ENCODE data around the gene AGMO.
A peak's percentile ranks its signal among the peaks of the same experiment; 100 is the strongest.

AGMO gene

GRCh38 chr7:15334536-15335263 lies 227.1 kb downstream of the AGMO start:
- no peak overlapping the region for H4K8ac ChIP-seq (ENCODE audit: low read depth, low read length)
- no peak overlapping the region for H3K23ac ChIP-seq (ENCODE audit: low read depth, low read length, poor library complexity)
- no peak overlapping the region for H3K14ac ChIP-seq (ENCODE audit: low read length)
- H3K4ac ChIP-seq (ENCODE audit: low read length), result no peak overlapping the region
- H3K9ac ChIP-seq (ENCODE audit: low read depth, low read length, poor library complexity), result no peak overlapping the region
- H2BK120ac ChIP-seq (ENCODE audit: low read depth, low read length), result no peak overlapping the region
- H2AFZ ChIP-seq (ENCODE audit: low read length), result no peak overlapping the region
- peaks cover 0 to 3% of the 10 kb centered on the region in 2 donors for H3K4me1 ChIP-seq (ENCODE audit: control insufficient read depth in 2 of 2, insufficient read depth in 1 of 2, low read depth in 1 of 2, low read length in 2 of 2)
- no peak overlapping the region for H2BK15ac ChIP-seq (ENCODE audit: low read length)
- H3K79me1 ChIP-seq (ENCODE audit: low read depth, low read length), result no peaks in the 10 kb centered on the region
- no peaks in the 10 kb centered on the region for H3K27me3 ChIP-seq (ENCODE audit: control insufficient read depth in 3 of 3, insufficient read depth in 3 of 3, low read depth in 1 of 3, low read length in 3 of 3)
- no peak overlapping the region for H2AK5ac ChIP-seq (ENCODE audit: low read depth, low read length)
- no peak overlapping the region for H3K18ac ChIP-seq (ENCODE audit: low read length)
- H2BK12ac ChIP-seq (ENCODE audit: low read length), result no peak overlapping the region
- WGBS, 2 donors (ENCODE audit: extremely low coverage in 2 of 2, insufficient read length in 2 of 2, insufficient replicate concordance in 1 of 2), result no CpG with 5 or more reads among the region's 6 CpGs
- H3K4me2 ChIP-seq (ENCODE audit: insufficient read depth, low read length, poor library complexity, severe bottlenecking), result no peak overlapping the region
- peaks cover 0 to 7% of the 10 kb centered on the region in 2 donors for H3K9me3 ChIP-seq (replicated peaks in 1 of 2; ENCODE audit: control insufficient read depth in 2 of 2, insufficient read depth in 1 of 2, low read depth in 1 of 2, low read length in 2 of 2)
- no peak overlapping the region for H4K91ac ChIP-seq (ENCODE audit: low read depth, low read length, poor library complexity)
- no peak for DNase-seq (ENCODE audit: low spot score)
- H2BK5ac ChIP-seq (ENCODE audit: low read length), result no peak overlapping the region
- no peak overlapping the region for H3K4me3 ChIP-seq (ENCODE audit: low read length in 2 of 2)
- H3K36me3 ChIP-seq (replicated peaks in 1 of 2; ENCODE audit: control insufficient read depth in 2 of 2, insufficient read depth in 2 of 2, low read length in 2 of 2), result no peaks in the 10 kb centered on the region
- no peak overlapping the region for H3K27ac ChIP-seq (replicated peaks; ENCODE audit: low read length)

GRCh38 chr7:15332956-15333355 lies 228.9 kb downstream of the AGMO start:
- Histone ChIP-seq H3K14ac (ENCODE audit: low read length) (no peak overlapping the region), H3K9ac (ENCODE audit: low read depth, low read length, poor library complexity) (no peak overlapping the region), H2BK120ac (ENCODE audit: low read depth, low read length) (no peak overlapping the region), H2BK15ac (ENCODE audit: low read length) (no peak overlapping the region), H4K8ac (ENCODE audit: low read depth, low read length) (no peak overlapping the region), H2AK5ac (ENCODE audit: low read depth, low read length) (no peak overlapping the region), H3K4me1 (ENCODE audit: control insufficient read depth in 2 of 2, insufficient read depth in 1 of 2, low read depth in 1 of 2, low read length in 2 of 2) (peaks cover 0 to 3% of the 10 kb centered on the region in 2 donors), H3K18ac (ENCODE audit: low read length) (no peak overlapping the region), H3K4me3 (ENCODE audit: low read length in 2 of 2) (no peak overlapping the region), H3K9me3 (replicated peaks in 1 of 2; ENCODE audit: control insufficient read depth in 2 of 2, insufficient read depth in 1 of 2, low read depth in 1 of 2, low read length in 2 of 2) (no peaks in the 10 kb centered on the region), H3K4ac (ENCODE audit: low read length) (no peak overlapping the region), H3K27ac (replicated peaks; ENCODE audit: low read length) (no peak overlapping the region), H2BK12ac (ENCODE audit: low read length) (no peak overlapping the region), H3K4me2 (ENCODE audit: insufficient read depth, low read length, poor library complexity, severe bottlenecking) (no peak overlapping the region), H3K23ac (ENCODE audit: low read depth, low read length, poor library complexity) (no peak overlapping the region), H2AFZ (ENCODE audit: low read length) (peak overlapping the region; percentile 57), H3K27me3 (ENCODE audit: control insufficient read depth in 3 of 3, insufficient read depth in 3 of 3, low read depth in 1 of 3, low read length in 3 of 3) (no peaks in the 10 kb centered on the region), H2BK5ac (ENCODE audit: low read length) (no peak overlapping the region), H3K79me1 (ENCODE audit: low read depth, low read length) (no peaks in the 10 kb centered on the region), H4K91ac (ENCODE audit: low read depth, low read length, poor library complexity) (no peak overlapping the region), H3K36me3 (replicated peaks in 1 of 2; ENCODE audit: control insufficient read depth in 2 of 2, insufficient read depth in 2 of 2, low read length in 2 of 2) (no peaks in the 10 kb centered on the region)
- no CpG with 5 or more reads among the region's 2 CpGs for WGBS, 2 donors (ENCODE audit: extremely low coverage in 2 of 2, insufficient read length in 2 of 2, insufficient replicate concordance in 1 of 2)
- DNase-seq (ENCODE audit: low spot score), result no peak

- H2BK15ac ChIP-seq (ENCODE audit: low read length), result no peak overlapping the region
- no peaks in the 10 kb centered on the region for H3K36me3 ChIP-seq (replicated peaks in 1 of 2; ENCODE audit: control insufficient read depth in 2 of 2, insufficient read depth in 2 of 2, low read length in 2 of 2)
- H3K9me3 ChIP-seq (replicated peaks in 1 of 2; ENCODE audit: control insufficient read depth in 2 of 2, insufficient read depth in 1 of 2, low read depth in 1 of 2, low read length in 2 of 2), result no peaks in the 10 kb centered on the region
- H3K14ac ChIP-seq (ENCODE audit: low read length), result no peak overlapping the region
- H3K23ac ChIP-seq (ENCODE audit: low read depth, low read length, poor library complexity), result no peak overlapping the region
- H2AK5ac ChIP-seq (ENCODE audit: low read depth, low read length), result no peak overlapping the region
- no CpG with 5 or more reads among the region's 2 CpGs for WGBS, 2 donors (ENCODE audit: extremely low coverage in 2 of 2, insufficient read length in 2 of 2, insufficient replicate concordance in 1 of 2)
- H3K18ac ChIP-seq (ENCODE audit: low read length), result no peak overlapping the region
- no peak overlapping the region for H3K9ac ChIP-seq (ENCODE audit: low read depth, low read length, poor library complexity)
- no peak overlapping the region for H2BK12ac ChIP-seq (ENCODE audit: low read length)
- no peak overlapping the region for H4K8ac ChIP-seq (ENCODE audit: low read depth, low read length)
- H3K79me1 ChIP-seq (ENCODE audit: low read depth, low read length), result no peaks in the 10 kb centered on the region
- H3K4me2 ChIP-seq (ENCODE audit: insufficient read depth, low read length, poor library complexity, severe bottlenecking), result no peak overlapping the region
- no peak overlapping the region for H2BK5ac ChIP-seq (ENCODE audit: low read length)
- H3K4ac ChIP-seq (ENCODE audit: low read length), result no peak overlapping the region
- no peak overlapping the region for H2BK120ac ChIP-seq (ENCODE audit: low read depth, low read length)
- H3K27ac ChIP-seq (replicated peaks; ENCODE audit: low read length), result peak overlapping the region; percentile 34
- no peaks in the 10 kb centered on the region for H3K27me3 ChIP-seq (ENCODE audit: control insufficient read depth in 3 of 3, insufficient read depth in 3 of 3, low read depth in 1 of 3, low read length in 3 of 3)
- H2AFZ ChIP-seq (ENCODE audit: low read length), result peak overlapping the region; percentile 60
- H3K4me3 ChIP-seq (ENCODE audit: low read length in 2 of 2), result no peak overlapping the region
- H4K91ac ChIP-seq (ENCODE audit: low read depth, low read length, poor library complexity), result no peak overlapping the region
- peak; percentile 38 for DNase-seq (ENCODE audit: low spot score)
- H3K4me1 ChIP-seq (ENCODE audit: control insufficient read depth in 2 of 2, insufficient read depth in 1 of 2, low read depth in 1 of 2, low read length in 2 of 2), result peaks cover 0 to 3% of the 10 kb centered on the region in 2 donors
These were observed 230.9 kb downstream of the AGMO start for GRCh38 chr7:15330943-15331342.

- no peaks in the 10 kb centered on the region for H3K27me3 ChIP-seq (ENCODE audit: control insufficient read depth in 3 of 3, insufficient read depth in 3 of 3, low read depth in 1 of 3, low read length in 3 of 3)
- no peak overlapping the region for H2BK12ac ChIP-seq (ENCODE audit: low read length)
- no peak overlapping the region for H4K8ac ChIP-seq (ENCODE audit: low read depth, low read length)
- no peak overlapping the region for H2BK120ac ChIP-seq (ENCODE audit: low read depth, low read length)
- no peak overlapping the region for H3K4ac ChIP-seq (ENCODE audit: low read length)
- H2AFZ ChIP-seq (ENCODE audit: low read length), result no peak overlapping the region
- H3K79me1 ChIP-seq (ENCODE audit: low read depth, low read length), result no peaks in the 10 kb centered on the region
- no peaks in the 10 kb centered on the region for H3K9me3 ChIP-seq (replicated peaks in 1 of 2; ENCODE audit: control insufficient read depth in 2 of 2, insufficient read depth in 1 of 2, low read depth in 1 of 2, low read length in 2 of 2)
- H3K23ac ChIP-seq (ENCODE audit: low read depth, low read length, poor library complexity), result no peak overlapping the region
- no peak overlapping the region for H3K4me3 ChIP-seq (ENCODE audit: low read length in 2 of 2)
- H3K27ac ChIP-seq (replicated peaks; ENCODE audit: low read length), result no peak overlapping the region
- no peak for DNase-seq (ENCODE audit: low spot score)
- H2AK5ac ChIP-seq (ENCODE audit: low read depth, low read length), result no peak overlapping the region
- H2BK15ac ChIP-seq (ENCODE audit: low read length), result no peak overlapping the region
- no peaks in the 10 kb centered on the region for H3K36me3 ChIP-seq (replicated peaks in 1 of 2; ENCODE audit: control insufficient read depth in 2 of 2, insufficient read depth in 2 of 2, low read length in 2 of 2)
- no CpG with 5 or more reads among the region's 4 CpGs for WGBS, 2 donors (ENCODE audit: extremely low coverage in 2 of 2, insufficient read length in 2 of 2, insufficient replicate concordance in 1 of 2)
- no peak overlapping the region for H3K18ac ChIP-seq (ENCODE audit: low read length)
- no peak overlapping the region for H2BK5ac ChIP-seq (ENCODE audit: low read length)
- no peak overlapping the region for H3K4me2 ChIP-seq (ENCODE audit: insufficient read depth, low read length, poor library complexity, severe bottlenecking)
- H3K4me1 ChIP-seq (ENCODE audit: control insufficient read depth in 2 of 2, insufficient read depth in 1 of 2, low read depth in 1 of 2, low read length in 2 of 2), result peaks cover 0 to 3% of the 10 kb centered on the region in 2 donors
- H4K91ac ChIP-seq (ENCODE audit: low read depth, low read length, poor library complexity), result no peak overlapping the region
- no peak overlapping the region for H3K9ac ChIP-seq (ENCODE audit: low read depth, low read length, poor library complexity)
- H3K14ac ChIP-seq (ENCODE audit: low read length), result no peak overlapping the region
These were observed 234.8 kb downstream of the AGMO start for GRCh38 chr7:15327001-15327400.
